ENCODE results near the gene MAP1A.
A peak's percentile ranks its signal among the peaks of the same experiment; 100 is the strongest.

The MAP1A gene

GRCh38 chr15:43511012-43511885 is 6.2 kb upstream of the MAP1A start:
- DNase-seq = peak; percentile 44

- DNase-seq = no peak
Observed at GRCh38 chr15:43513550-43513949, 3.9 kb upstream of the MAP1A start.

GRCh38 chr15:43514241-43515057 is 3.0 kb upstream of the MAP1A start:
- DNase-seq = peak; percentile 58

- DNase-seq = no peak
Observed at GRCh38 chr15:43515741-43516140, 1.7 kb upstream of the MAP1A start.

GRCh38 chr15:43516185-43516584 is 1.2 kb upstream of the MAP1A start:
- DNase-seq = no peak

GRCh38 chr15:43516801-43517353 is 531 bp upstream of the MAP1A start:
- no peak for DNase-seq

- peak; percentile 33 for DNase-seq
Observed at GRCh38 chr15:43518197-43518761, 871 bp downstream of the MAP1A start.

- no peak for DNase-seq
Observed at GRCh38 chr15:43519196-43519595, 1.8 kb downstream of the MAP1A start.

GRCh38 chr15:43520138-43520537 is 2.7 kb downstream of the MAP1A start:
- DNase-seq = no peak

GRCh38 chr15:43521419-43521818 is 4.0 kb downstream of the MAP1A start:
- no peak for DNase-seq

- no peak for DNase-seq
Observed at GRCh38 chr15:43522247-43522646, 4.8 kb downstream of the MAP1A start.

GRCh38 chr15:43523646-43524045 is 6.2 kb downstream of the MAP1A start:
- no peak for DNase-seq

- no peak for DNase-seq
Observed at GRCh38 chr15:43524254-43524845, 6.9 kb downstream of the MAP1A start.

- no peak for DNase-seq
Observed at GRCh38 chr15:43525131-43525530, 7.7 kb downstream of the MAP1A start.

GRCh38 chr15:43526261-43526930 is 9.0 kb downstream of the MAP1A start:
- DNase-seq = no peak

- no peak for DNase-seq
Observed at GRCh38 chr15:43527016-43527801, 9.8 kb downstream of the MAP1A start.

- DNase-seq = no peak
Observed at GRCh38 chr15:43527802-43528541, 10.6 kb downstream of the MAP1A start.

GRCh38 chr15:43528542-43529007 is 11.2 kb downstream of the MAP1A start:
- no peak for DNase-seq

GRCh38 chr15:43529141-43529540 is 11.7 kb downstream of the MAP1A start:
- no peak for DNase-seq

- no peak for DNase-seq
Observed at GRCh38 chr15:43529587-43530345, 12.4 kb downstream of the MAP1A start.
